HepG2 (cell line): Measurements from ENCODE around the gene PPP2R5E.

ENCODE experiments used
- CHD4 ChIP-seq: fragments of 200-600 bp; sonication (generic); IDR thresholded peaks from 2 replicates; pipeline ENCODE4 v1.7.0; 2017; ENCODE audit warnings: mild to moderate bottlenecking, low read length, borderline replicate concordance
- EZH2 ChIP-seq: conservative IDR thresholded peaks from 2 replicates; pipeline ENCODE4 v1.6.1; 2012; ENCODE audit warnings: mild to moderate bottlenecking, low read depth, low read length, moderate library complexity
- HOXA9 ChIP-seq: sonication (generic); formaldehyde crosslinking; IDR thresholded peaks from 2 replicates; pipeline ENCODE4 v1.8.1; 2022; ENCODE audit warnings: missing genetic modification reagents, mild to moderate bottlenecking, moderate library complexity, borderline replicate concordance
- MED8 ChIP-seq: sonication (generic); formaldehyde crosslinking; IDR thresholded peaks from 2 replicates; pipeline ENCODE4 v1.8.1; 2023; ENCODE audit warnings: mild to moderate bottlenecking, missing genetic modification reagents; ENCODE audit not compliant: insufficient replicate concordance
- POLR2A ChIP-seq, 2 experiments: IDR thresholded peaks; 2 replicates each; pipeline ENCODE4 v1.6.1; 2011; ENCODE audit warnings: low read depth in 2 of 2, low read length in 2 of 2, mild to moderate bottlenecking in 1 of 2, moderate library complexity in 1 of 2; ENCODE audit not compliant: insufficient read depth in 1 of 2
- ZFP36 ChIP-seq: fragments of 150-350 bp; IDR thresholded peaks from 2 replicates; pipeline ENCODE4 v1.6.1; 2018; ENCODE audit warnings: borderline replicate concordance, low read length, low read depth; ENCODE audit not compliant: partially characterized antibody
- ZNF333 ChIP-seq: sonication (generic); formaldehyde crosslinking; IDR thresholded peaks from 2 replicates; pipeline ENCODE4 v1.4.0; 2020; ENCODE audit warnings: mild to moderate bottlenecking, missing genetic modification reagents, borderline replicate concordance
- TF ChIP-seq, protein P1 (sequence below): sonication (generic); formaldehyde crosslinking; IDR thresholded peaks from 2 replicates; pipeline ENCODE4 v1.5.0; 2020; ENCODE audit warnings: mild to moderate bottlenecking, missing genetic modification reagents, moderate library complexity
- TF ChIP-seq, protein P2 (sequence below): IDR thresholded peaks from 2 replicates; pipeline ENCODE4 v1.6.1; 2016
- TF ChIP-seq, protein P3 (sequence below): IDR thresholded peaks from 2 replicates; pipeline ENCODE4 v1.6.1; 2016; ENCODE audit warnings: low read depth, control low read depth
- TF ChIP-seq, protein P4 (sequence below): IDR thresholded peaks from 2 replicates; pipeline ENCODE4 v1.6.1; 2012; ENCODE audit warnings: low read depth, low read length, improper control_type of control experiment
- TF ChIP-seq, protein P5 (sequence below): IDR thresholded peaks from 2 replicates; pipeline ENCODE4 v1.6.1; 2016; ENCODE audit warnings: missing compliant biosample characterization, missing genetic modification reagents, borderline replicate concordance
- TF ChIP-seq, protein P6 (sequence below): sonication (generic); formaldehyde crosslinking; IDR thresholded peaks from 2 replicates; pipeline ENCODE4 v1.5.0; 2020; ENCODE audit warnings: missing genetic modification reagents

DNA sequence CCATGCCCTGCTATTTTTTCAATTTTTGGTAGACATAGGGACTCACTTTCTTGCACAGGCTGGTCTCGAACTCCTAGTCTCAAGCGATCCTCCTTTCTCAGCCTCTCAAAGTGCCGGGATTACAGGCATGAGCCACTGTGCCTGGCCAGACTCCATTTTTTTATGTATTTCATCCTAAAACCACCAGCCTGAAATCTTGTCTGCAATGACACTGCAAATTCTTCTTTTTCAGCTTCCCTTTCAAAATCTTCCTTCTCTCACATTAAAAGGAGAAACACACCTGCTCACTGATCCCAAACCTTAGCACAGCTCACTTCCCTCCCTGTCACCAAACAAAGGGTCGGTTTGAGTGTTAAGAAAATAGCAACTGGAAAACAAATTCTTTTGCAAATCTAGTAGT lies 62.6 kb downstream of the PPP2R5E start:
- TF ChIP-seq ZNF333 (CRISPR knock-in tag) = no peak
- TF ChIP-seq, protein P1, sequence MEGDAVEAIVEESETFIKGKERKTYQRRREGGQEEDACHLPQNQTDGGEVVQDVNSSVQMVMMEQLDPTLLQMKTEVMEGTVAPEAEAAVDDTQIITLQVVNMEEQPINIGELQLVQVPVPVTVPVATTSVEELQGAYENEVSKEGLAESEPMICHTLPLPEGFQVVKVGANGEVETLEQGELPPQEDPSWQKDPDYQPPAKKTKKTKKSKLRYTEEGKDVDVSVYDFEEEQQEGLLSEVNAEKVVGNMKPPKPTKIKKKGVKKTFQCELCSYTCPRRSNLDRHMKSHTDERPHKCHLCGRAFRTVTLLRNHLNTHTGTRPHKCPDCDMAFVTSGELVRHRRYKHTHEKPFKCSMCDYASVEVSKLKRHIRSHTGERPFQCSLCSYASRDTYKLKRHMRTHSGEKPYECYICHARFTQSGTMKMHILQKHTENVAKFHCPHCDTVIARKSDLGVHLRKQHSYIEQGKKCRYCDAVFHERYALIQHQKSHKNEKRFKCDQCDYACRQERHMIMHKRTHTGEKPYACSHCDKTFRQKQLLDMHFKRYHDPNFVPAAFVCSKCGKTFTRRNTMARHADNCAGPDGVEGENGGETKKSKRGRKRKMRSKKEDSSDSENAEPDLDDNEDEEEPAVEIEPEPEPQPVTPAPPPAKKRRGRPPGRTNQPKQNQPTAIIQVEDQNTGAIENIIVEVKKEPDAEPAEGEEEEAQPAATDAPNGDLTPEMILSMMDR (CRISPR knock-in tag) = no peak
- TF ChIP-seq, protein P2, sequence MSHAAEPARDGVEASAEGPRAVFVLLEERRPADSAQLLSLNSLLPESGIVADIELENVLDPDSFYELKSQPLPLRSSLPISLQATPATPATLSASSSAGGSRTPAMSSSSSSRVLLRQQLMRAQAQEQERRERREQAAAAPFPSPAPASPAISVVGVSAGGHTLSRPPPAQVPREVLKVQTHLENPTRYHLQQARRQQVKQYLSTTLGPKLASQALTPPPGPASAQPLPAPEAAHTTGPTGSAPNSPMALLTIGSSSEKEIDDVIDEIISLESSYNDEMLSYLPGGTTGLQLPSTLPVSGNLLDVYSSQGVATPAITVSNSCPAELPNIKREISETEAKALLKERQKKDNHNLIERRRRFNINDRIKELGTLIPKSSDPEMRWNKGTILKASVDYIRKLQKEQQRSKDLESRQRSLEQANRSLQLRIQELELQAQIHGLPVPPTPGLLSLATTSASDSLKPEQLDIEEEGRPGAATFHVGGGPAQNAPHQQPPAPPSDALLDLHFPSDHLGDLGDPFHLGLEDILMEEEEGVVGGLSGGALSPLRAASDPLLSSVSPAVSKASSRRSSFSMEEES = no peak
- no peak for TF ChIP-seq EZH2
- no peak for TF ChIP-seq POLR2A (IDR thresholded peaks at IDR 0.05; ENCODE audit: insufficient read depth in 1 of 2, low read depth in 2 of 2, low read length in 2 of 2)
- no peak for TF ChIP-seq HOXA9 (CRISPR knock-in tag)
- TF ChIP-seq MED8 (CRISPR knock-in tag) = no peak
- TF ChIP-seq CHD4 = no peak
- no peak for TF ChIP-seq ZFP36
- TF ChIP-seq, protein P3, sequence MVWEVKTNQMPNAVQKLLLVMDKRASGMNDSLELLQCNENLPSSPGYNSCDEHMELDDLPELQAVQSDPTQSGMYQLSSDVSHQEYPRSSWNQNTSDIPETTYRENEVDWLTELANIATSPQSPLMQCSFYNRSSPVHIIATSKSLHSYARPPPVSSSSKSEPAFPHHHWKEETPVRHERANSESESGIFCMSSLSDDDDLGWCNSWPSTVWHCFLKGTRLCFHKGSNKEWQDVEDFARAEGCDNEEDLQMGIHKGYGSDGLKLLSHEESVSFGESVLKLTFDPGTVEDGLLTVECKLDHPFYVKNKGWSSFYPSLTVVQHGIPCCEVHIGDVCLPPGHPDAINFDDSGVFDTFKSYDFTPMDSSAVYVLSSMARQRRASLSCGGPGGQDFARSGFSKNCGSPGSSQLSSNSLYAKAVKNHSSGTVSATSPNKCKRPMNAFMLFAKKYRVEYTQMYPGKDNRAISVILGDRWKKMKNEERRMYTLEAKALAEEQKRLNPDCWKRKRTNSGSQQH (CRISPR knock-in tag) = no peak
- TF ChIP-seq, protein P4, sequence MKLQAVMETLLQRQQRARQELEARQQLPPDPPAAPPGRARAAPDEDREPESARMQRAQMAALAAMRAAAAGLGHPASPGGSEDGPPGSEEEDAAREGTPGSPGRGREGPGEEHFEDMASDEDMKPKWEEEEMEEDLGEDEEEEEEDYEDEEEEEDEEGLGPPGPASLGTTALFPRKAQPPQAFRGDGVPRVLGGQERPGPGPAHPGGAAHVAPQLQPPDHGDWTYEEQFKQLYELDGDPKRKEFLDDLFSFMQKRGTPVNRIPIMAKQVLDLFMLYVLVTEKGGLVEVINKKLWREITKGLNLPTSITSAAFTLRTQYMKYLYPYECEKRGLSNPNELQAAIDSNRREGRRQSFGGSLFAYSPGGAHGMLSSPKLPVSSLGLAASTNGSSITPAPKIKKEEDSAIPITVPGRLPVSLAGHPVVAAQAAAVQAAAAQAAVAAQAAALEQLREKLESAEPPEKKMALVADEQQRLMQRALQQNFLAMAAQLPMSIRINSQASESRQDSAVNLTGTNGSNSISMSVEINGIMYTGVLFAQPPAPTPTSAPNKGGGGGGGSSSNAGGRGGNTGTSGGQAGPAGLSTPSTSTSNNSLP = no peak
- TF ChIP-seq, protein P5, sequence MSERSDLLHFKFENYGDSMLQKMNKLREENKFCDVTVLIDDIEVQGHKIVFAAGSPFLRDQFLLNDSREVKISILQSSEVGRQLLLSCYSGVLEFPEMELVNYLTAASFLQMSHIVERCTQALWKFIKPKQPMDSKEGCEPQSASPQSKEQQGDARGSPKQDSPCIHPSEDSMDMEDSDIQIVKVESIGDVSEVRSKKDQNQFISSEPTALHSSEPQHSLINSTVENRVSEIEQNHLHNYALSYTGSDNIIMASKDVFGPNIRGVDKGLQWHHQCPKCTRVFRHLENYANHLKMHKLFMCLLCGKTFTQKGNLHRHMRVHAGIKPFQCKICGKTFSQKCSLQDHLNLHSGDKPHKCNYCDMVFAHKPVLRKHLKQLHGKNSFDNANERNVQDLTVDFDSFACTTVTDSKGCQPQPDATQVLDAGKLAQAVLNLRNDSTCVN = no peak
- TF ChIP-seq, protein P6, sequence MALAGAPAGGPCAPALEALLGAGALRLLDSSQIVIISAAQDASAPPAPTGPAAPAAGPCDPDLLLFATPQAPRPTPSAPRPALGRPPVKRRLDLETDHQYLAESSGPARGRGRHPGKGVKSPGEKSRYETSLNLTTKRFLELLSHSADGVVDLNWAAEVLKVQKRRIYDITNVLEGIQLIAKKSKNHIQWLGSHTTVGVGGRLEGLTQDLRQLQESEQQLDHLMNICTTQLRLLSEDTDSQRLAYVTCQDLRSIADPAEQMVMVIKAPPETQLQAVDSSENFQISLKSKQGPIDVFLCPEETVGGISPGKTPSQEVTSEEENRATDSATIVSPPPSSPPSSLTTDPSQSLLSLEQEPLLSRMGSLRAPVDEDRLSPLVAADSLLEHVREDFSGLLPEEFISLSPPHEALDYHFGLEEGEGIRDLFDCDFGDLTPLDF = no peak
